GM04504 (cell line): ENCODE results near the gene SP140L.
A peak's percentile ranks its signal among the peaks of the same experiment; 100 is the strongest.
"Not testable (repeated sequence)": the region's sequence is repeated elsewhere in the genome, so short reads cannot be mapped to it uniquely, and the experiment has no call there.

Experiments
- DNase-seq: peaks from one replicate; pipeline ENCODE4 v3.0.0-alpha.2; 2012; ENCODE audit warnings: low read depth

SP140L gene

DNA sequence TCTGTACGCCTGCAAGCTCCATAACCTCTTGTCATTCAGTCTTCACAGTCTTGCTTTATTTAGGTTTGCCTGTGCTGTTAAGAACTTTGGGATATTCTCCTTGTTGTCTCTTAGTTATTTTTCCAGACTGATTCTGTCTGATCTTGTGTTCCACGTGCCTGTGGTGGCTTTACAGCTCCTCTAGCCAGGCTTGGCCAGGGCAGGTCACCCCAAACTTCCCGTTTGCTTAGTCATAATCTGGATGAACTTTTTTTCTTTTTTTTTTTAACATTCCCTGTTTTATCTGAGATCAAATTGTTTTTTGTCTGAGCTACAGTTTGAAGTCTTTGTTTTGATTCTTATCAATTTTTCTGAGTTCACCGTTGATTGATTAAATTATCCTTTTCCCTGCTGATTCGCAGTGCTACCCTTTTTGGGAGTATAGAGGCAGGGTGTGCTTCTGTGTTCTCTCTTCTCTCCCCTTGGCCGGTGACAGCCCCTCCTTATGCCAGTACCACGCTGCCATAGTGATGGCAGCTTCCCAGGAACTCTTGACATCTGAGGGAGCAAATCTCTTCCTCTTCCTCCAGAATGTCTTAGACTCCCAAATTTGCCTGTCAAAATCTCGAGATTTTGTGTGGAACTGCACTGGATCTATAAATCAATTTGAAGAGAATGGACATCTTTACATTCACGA lies 91.5 kb downstream of the SP140L start:
- peak; percentile 32 for DNase-seq

DNA sequence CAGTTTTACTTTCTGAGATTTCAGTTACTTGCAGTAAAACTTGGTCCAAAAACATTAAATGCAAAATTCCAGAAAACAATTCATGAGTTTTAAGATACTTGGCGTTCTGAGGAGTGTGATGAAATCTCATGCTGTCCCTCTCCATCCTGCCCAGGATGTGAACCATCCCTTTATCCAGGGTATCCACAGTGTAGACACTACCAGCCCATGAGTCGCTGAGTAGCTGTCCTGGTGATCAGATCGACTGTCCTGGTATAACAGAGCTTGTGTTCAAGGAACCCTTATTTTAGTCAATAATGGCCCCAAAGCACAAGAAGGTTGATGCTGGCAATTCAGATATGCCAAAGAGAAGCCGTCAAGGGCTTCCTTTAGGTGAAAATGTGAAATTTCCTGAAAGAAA lies 92.2 kb downstream of the SP140L start:
- no peak for DNase-seq

DNA sequence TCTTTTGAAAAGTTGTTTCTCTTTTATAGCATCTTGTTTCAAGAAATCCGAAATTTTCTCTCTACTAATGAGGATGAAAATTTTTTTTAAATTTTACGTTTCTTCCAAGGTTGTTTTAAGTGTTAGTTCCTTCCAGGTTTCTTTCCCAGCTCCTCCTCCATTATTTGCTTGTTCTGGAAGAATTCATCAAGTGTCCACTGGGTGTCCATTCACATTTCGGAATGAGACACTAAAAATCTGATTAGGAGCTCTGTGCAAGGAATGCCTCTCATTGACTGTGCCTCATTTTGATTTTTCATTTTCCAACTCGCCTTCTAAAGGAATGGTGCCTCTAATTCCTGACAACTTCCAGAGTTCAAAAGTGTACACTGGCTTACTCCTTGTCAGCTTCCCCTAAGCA lies 95.2 kb downstream of the SP140L start:
- DNase-seq, result no peak

DNA sequence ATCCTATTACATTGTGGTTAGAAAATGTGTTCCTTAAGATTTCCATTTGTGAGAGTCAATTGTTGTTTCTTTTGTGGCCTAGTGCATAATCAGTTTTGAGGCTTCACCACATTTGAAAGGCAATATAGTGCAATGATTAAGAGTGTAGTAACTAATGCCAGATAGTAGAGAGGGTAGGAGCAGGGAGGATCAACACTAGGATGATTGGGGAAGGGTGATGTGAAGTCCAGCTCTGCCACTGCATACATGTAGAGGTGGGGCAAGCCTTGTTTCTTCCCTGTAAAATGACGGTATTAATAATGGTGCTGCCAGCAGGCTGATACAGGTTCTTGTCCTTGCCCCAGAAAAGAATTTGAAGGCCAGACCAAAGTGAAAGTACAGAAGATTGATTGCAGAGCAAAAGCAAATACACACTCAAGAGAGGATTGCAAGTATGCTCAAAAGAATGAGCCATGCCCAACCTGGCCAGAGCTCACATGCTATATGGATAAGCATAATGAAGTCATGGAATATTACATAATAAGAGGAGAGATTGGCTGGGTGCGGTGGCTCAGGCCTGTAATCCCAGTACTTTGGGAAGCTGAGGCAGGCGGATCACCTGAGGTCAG lies 97.0 kb downstream of the SP140L start:
- no peak for DNase-seq

DNA sequence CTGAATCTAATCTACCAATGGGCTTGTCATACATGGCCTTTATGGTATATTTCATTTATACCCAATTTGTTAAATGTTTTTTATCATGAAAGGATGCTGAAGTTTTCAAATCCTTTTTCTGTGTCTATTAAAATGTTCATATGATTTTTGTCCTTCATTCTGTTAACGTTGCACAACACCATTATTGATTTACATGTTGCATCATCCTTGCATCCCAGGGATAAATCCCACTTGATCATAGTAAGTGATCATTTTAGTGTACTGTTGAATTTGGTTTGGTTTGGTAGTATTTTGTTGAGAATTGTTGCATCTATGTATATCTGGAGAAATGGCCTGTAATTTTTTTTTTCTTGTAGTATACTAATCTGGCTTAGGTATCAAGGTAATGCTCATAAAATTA lies 98.4 kb downstream of the SP140L start:
- no peak for DNase-seq

DNA sequence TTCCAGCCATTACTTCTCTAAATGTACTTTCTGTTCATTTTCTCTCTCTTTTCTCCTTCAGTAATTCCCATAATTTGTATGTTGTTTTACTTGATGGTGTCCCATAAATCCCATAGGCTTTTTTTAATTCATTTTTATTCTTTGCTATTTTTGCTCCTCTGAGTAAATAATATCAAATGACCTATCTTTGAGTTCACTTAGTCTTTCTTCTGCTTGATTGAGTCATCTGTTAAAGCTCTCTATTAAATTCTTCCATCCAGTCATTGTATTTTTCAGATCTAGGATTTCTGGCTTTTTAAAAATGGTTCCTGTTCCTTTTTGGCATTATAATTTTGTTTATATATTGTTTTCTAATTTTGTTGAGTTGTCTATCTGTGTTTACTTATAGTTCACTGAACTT lies 102.5 kb downstream of the SP140L start:
- no peak for DNase-seq

DNA sequence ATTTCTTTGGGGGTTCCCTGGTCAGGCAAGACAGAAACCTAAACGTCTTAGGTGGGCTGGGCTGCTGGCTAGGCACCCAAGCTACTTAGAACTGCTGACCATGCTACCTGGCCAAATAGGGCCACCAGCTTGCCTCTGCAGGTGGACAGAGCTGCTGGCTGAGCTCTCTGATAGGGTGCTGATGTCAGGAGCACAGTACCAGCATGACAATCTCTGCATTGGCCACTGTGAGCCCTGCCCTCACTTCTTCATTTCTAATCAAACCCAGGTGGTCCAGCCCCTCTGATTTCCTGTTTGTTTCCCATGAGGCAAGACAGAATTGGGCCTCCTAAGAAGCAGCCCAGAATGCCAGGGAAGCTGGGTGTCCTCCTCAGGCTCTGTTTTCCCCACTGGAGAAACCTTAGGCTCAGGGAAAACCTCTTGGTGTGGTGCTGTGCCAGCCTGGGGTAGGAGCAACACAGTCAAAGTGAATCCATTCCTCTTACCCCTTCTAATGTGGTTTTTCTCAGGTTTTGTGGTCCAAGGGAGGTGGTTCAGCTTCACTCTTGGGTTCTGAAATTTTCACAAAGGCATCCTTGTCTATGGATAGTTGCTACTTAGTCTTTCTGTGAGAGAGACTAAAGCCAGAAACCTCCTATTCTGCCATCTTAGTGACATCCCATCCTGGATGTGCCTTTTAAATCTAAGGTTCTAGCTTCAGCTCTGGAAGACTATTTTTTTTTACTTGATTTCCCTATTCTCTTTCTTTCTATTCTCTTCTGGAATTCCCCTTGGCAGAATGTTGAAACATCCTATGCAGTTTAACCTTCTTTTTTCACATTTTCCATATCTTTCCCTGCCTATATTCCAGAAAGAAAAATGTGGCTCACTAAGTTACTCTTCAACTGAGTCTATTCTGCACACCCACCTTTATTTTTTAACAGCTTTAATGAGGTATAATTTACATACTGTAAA lies 104.2 kb downstream of the SP140L start:
- DNase-seq, result no peak

DNA sequence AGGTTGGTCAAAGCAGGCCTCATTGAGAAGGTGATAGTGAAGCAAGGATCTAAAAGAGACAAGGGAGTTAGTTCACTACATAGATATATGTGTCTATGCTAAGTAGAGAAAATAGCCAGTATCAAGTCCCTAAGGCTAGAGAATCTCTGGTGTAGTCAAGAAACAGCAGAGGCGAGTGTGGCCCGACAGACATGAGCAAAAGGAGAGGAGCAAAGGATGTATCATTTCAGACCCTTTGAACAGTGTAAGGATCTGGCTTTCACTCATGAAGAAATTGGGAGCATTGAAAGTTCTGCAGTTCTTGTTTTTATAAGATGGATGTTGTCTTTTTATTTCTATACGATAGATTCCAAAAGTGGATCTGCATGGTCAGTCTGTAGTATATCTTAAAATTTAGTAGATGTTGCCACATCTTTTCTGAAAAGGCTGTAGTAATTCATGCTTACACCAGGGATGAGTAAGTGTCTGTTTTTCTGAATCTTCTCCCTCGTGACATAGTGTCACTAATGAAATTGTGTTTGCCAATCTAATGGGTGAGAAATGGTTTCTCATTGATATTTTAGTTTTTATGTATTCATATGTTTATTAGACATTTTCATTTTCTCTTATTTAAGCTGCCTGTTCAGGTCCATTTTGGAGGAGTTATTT lies 107.8 kb downstream of the SP140L start:
- DNase-seq, result no peak

DNA sequence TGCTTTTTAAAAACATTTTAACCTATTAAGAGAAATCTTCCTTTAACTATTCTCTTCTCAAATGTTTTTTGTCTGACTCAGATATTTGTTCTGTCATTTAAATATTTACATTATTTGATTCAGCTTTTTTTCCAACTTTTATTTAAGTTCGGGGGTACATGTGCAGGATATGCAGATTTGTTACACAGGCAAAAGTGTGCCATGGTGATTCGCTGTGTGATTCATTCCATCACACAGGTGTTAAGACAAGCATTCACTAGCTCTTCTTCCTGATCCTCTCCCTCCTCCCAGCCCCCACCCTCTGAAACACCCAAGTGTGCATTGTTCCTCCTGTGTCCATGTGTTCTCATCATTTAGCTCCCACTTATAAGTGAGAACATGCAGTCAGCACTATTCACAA lies 108.4 kb downstream of the SP140L start:
- DNase-seq, result no peak

DNA sequence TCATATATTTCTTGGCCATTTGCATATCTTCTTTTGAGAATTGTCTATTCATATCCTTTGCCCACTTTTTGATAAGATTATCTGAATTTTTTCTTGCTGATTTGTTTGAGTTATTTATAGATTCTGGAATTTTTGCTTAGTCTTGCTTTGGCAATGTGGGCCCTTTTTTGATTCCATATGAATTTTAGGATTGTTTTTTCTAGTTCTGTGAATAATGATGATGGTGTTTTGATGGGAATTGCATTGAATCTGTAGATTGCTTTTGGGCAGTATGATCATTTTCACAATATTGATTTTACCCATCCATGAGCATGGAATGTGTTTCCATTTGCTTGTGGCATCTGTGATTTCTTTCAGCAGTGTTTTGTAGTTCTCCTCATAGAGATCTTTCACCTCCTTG lies 112.1 kb downstream of the SP140L start:
- DNase-seq, result not testable (repeated sequence)

DNA sequence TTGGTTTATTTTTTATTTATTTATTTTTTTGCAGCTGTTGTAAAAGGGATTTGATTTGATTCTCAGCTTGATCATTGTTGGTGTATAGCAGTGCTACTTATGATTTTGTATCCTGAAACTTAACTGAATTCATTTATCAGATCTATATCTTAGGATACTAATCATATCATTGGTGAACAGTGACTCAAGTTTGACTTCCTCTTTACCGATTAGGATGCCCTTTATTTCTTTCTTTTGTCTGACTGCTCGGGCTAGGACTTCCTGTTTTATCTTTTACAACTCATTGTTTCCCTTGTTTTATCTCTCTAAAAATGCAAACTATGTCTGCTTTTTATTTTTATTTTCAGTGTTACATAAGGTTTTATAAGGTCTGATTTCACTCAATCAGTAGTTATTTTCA lies 112.6 kb downstream of the SP140L start:
- DNase-seq, result no peak

DNA sequence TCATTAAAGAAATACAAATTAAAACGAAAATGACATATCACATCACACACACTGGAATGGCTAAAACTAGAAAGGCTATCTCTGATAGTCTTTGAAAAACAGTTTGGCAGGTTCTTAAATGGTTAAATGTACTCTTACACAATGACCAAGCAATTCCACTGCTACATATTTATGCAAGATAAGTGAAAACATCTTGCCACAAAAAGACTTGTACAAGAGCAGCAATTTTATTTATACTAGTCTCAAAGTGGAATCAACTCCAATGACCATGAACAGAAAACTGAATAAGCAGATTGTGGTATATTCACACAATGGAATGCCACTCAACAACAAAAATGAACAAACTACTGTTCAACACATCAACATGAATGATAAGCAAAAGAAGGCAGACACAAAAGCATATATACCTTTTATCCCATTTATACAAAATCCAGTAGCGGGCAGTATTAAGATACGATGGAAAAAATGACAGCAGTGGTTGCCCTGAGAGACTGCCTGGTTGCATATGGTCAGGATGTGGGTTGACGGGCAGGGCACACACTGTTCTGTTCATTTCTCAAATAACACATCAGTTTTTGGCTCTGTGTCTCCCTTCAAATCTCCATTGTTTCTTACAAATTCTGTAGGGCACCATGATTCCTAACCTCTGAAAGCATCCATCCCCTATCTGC lies 114.4 kb downstream of the SP140L start:
- peak; percentile 10 for DNase-seq

DNA sequence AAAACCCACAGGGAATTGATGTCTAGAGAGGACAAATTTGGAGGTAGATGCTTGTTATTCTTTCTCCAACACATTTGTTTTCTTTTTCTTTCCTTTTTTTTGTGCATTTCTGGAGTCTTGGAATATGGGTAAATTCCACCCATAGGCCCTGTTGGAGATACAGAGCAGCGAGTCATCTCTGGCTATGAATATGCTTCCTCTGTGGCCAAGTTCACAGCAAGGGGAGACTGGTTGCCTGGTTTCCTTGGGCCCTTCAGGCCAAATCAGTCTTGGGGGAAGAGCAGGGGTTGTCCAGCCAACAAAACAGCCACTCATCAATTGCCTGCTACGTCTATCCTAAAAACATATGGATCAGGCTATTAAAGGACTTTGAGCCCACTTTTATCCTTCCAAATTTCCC lies 116.5 kb downstream of the SP140L start:
- no peak for DNase-seq

DNA sequence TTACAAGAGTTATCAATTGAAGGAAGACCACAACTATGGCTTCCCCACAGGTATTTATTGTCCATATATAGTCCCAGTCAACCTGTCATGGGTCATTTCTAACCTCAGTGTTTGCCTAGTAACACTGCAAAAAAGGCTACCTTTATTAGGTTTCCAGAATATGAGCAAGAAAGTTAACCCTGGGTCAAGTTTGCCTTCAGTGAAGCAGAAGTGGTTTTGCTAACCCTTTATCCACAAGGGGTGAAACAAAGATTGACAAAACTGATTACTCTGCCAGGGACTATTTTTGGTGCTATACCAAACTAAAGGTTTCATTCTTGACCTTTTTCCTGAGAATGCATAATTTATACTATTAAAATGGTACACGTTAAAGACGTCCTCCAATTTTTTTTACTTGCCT lies 117.8 kb downstream of the SP140L start:
- no peak for DNase-seq

DNA sequence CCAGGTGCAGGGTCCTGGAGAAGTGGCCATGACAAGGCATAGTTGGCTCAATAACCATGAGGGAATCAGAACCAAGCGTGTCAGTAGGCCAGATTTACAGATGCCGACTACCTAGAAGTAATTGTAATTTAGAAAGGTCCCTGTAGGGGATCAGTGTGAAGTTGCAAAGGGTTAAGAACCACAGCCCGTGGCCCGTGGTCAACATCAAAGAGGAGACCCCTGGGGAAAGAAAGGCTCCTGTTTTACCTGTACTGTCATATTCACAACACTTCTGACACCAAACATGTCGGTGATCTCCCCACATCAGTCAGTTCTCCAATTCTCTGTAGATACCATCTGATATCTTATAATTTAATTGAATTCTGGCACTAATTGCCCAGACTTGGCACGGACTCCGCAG lies 120.0 kb downstream of the SP140L start:
- no peak for DNase-seq

DNA sequence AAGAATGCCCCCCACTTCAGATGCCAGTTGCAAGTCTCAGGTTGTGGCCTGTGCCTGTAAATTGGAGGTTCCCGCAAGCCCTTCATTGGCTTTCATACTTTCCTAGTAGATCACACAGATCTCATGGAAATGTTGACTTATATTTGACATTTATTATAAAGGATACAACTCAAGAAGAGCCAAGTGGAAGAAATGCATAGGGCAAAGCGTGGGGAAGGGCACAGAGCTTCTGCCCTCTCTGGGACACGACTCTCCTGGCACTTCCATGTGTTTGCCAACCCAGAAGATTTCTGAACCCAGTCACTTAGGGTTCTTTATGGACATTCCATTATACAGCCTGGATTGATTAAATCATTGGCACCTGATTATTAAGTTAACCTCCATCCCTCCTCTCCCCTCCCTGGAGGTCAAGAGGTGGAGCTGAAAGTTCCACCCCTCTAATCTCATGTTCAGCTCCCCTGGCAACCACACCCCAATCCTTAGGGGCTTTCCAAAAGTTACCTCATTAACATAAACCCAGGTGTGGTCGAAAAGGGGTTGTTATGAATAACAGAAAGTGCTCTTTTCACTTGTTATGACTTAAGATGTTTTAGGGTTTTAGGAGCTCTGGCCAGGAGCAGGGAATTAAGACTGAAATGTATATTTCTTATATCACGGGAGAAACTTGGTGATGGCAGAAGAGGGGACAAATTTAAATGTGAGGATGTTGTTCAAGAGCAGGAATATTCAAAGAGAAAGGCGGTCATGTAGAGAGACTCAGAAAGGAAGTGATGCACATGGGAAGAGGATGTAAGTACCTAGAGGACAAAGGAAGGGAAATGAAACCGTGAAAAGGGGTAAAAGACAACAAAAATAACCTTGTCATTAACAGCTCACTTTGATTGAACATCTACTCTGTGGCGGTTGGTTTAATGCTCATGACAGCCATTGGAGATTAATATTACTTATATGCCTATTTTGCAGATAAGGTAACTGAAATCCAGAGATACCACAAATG lies 120.8 kb downstream of the SP140L start:
- no peak for DNase-seq

DNA sequence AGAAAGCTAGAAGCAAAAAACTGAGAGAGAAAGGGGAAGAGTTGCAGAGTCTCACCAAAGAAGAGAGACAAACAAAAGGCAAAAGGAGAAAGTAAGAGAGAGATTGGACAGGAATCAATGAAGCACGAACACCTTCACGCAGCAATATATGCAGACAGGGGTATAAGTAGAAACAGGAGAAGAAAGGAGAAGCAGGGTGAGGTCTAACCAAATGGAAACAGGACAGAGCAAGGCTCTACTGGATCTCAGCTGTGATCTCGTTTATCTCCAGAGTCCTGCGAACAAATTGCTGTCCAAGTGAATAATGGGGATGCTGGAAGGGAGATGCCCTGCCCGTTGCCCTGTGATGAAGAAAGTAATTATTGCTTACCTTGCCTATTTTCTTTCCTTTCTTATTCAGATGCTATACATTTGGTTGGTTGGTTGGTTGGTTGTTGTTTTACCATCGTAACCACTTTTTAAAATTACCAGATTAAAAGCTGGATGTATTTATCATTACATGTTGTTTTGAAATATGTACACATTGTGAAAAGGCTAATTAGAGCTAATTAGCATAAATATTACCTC lies 123.0 kb downstream of the SP140L start:
- no peak for DNase-seq

DNA sequence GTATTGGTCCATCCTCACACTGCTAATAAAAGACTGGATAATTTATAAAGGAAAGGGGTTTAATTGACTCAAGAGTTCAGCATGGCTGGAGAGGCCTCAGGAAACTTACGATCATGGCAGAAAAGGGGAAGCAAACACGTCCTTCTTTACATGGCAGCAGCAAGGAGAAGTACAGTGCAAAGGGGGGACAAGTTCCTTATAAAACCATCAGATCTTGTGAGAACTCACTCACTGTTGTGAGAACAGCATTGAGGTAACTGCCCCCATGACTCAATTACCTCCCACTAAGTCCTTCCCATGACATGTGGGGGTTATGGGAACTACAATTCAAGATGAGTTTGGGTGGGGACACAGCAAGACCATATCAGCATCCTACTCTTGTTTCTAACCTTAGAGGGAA lies 126.0 kb downstream of the SP140L start:
- DNase-seq, result no peak
